GM12801 (cell line): ENCODE results near the gene UCP3.

Experiments used
- CTCF ChIP-seq: IDR thresholded peaks from one replicate; pipeline ENCODE4 v1.5.1; 2011; ENCODE audit warnings: control low read depth; ENCODE audit not compliant: insufficient read length; ENCODE audit errors: extremely low read depth

UCP3 gene

GRCh38 chr11:73950869-73951710 lies 57.8 kb downstream of the UCP3 start, which contains the start of gene DNAJB13:
TSS of gene DNAJB13 (plus strand) at chr11:73951026. CDS start at chr11:73951070, 44 bp downstream.
- no peak for TF ChIP-seq CTCF
